T follicular helper cell (primary cell): ENCODE data around the gene COL4A2.
"Not testable (repeated sequence)": the region's sequence is repeated elsewhere in the genome, so short reads cannot be mapped to it uniquely, and the experiment has no call there.

Experiments
- DNase-seq: peaks from one replicate; pipeline ENCODE4 v3.0.0-alpha.2; 2020; ENCODE audit warnings: low read depth

COL4A2 gene

GRCh38 chr13:110438776-110439175 is 131.7 kb downstream of the COL4A2 start:
- DNase-seq = no peak

GRCh38 chr13:110440946-110441731 is 134.1 kb downstream of the COL4A2 start:
- DNase-seq = no peak

GRCh38 chr13:110442930-110443621 is 136.0 kb downstream of the COL4A2 start:
- DNase-seq = no peak

DNA sequence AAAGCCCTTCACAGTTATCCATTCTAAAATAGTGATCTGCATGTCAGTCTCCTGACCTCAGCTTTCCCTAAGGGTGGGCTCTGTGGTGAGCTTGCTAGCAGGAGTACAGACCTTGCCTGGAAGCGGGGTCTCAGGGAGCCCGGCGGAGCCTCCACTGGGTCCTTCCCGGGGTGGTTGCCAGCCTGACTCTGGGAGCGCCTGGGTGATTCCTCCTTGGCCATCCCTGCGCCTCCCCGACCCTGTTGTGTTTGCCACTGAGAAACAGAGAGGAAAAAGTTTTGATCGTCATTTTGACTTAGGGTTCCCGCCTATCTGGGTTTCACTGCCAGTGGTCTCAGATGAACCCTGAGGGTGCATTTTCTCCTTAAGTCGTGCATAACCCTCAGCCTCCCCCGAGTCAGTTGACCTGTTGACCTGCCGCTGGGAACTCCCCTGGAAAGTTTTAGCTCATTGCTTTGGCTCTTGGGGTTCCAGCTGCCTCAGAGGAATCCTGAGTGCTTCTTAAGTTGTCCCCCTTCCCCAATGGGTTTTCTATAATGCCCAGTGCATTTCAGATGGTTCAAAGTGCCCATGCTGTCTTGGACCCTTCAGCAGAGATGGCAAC is 136.6 kb downstream of the COL4A2 start:
- no peak for DNase-seq

- DNase-seq = no peak
Observed at GRCh38 chr13:110444226-110444653, 137.2 kb downstream of the COL4A2 start.

DNA sequence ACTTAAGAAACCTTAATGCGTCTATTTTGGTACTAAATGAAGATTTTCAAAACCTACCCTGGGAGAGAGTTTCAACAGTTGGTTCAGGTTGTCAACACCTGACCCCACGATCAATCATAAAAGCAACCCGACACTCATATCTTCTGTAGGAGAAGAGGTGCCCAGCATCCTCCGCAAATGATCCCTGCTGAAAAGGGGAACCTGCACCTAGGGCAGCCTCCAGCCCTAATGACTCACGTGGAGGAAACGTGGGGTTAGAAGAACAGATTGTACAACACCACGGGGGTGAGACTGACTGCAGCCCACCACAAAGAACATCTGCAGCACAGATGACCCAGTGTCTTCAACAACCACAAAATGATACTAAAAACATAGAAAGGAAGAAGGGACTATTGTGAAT is 138.1 kb downstream of the COL4A2 start:
- no peak for DNase-seq

DNA sequence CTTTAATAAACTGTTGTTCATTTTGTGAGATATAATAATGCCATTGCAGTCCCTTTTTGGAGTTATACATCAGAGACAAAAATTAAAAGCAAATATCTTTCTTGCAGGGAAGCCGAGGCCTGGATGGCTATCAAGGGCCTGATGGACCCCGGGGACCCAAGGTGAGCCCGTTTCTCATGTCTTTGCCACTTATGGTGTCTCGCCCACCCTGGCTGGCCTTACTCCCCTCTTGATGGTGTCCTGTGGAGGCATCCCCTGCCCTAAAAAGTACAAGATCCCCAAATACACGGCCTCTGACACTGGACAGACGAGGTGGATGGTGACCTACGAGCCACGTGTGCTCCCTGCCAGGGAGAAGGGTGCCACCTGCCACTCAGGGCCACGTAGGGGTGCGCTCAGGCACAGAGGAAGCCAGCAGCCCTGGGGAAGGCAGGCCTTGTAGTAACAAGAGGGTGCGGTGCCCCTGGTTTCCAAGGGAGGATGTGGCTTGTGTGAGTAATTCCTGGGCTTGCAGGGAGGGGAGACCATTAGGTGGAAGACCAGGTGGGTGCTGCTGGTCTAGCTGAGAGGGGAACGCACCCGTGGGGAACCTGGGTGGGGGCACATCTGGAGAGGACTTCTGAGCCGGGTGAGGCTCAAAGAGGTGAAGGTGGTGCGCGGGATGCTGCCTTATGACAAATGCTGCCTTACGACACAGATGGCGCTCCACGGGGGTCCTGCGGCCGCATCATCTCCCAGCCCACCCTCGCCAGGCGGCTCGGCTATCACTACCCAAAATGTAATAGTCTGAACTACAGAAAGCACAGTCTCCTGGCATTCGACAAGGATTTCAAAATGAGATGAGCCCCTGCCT is 138.9 kb downstream of the COL4A2 start:
- DNase-seq = no peak

DNA sequence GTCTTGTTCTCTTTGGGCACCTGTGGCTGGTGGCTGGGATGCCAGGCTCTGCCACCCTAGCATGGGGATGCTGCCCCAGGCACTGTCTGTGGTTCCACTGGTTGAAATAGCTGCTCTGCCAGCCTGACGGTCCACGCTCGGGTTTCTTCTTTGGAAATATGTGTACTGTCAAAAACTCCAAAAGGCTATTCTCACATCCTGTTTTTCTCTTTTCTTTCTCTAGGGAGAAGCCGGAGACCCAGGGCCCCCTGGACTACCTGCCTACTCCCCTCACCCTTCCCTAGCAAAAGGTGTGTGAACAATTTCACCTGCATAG is 139.4 kb downstream of the COL4A2 start:
- no peak for DNase-seq

- DNase-seq = no peak
Observed at GRCh38 chr13:110447058-110447511, 140.0 kb downstream of the COL4A2 start.

DNA sequence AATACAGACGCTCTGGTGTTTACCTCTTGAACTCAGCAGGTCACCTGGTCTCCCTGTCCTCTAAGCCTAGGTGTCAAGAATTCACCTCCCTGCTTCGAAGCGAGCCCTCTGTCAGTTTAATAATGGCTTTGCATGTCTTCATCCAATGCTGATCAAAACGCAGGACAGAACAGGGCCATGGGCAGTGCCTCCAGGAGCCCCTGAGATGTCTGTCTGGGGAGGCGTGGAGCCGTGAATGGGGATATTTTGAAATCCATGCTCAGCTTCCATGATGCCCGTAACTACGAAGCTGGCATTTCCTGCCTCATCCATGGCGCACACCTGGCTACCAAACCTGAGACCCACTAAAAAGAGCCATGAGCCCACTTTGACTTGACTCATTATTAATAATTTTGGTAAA is 140.7 kb downstream of the COL4A2 start:
- DNase-seq = no peak

DNA sequence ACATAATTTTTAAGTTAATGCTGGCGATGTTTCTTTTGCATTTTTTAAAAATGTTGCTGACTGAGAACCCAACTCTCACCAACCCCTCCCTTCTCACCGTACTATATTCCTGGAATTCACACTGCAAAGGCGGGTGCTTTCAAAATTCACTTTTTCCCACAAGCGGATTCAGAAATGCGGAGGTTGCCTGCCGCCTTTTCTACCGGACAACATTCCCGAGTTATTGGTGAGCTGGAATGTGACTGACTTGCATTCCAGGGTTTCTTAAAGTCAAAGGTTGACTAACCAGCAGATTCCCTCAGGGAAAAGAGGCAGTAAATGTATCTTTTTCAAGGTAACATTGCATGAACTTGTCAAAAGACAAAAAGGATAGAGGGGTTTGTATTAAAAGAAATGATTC is 141.1 kb downstream of the COL4A2 start:
- no peak for DNase-seq

DNA sequence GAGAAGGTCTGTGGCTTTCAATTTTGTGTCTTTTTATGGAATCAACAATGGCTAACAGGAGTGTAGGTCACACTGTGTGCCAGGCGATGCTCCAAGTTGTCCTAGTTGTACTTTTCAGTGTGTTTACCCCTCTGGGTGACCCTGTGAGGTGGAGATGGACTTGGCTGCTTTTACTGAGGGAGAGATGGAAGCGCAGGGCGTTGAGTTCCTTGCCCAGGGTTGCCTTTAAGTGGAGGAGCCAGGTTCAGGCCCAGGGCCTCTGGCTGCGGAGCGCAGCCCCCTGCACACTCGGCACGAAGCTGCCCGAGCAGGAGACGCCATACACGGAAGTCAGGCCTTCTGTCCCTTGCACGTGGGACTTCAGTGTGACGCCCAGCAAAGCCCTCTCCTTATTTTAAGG is 141.6 kb downstream of the COL4A2 start:
- no peak for DNase-seq

DNA sequence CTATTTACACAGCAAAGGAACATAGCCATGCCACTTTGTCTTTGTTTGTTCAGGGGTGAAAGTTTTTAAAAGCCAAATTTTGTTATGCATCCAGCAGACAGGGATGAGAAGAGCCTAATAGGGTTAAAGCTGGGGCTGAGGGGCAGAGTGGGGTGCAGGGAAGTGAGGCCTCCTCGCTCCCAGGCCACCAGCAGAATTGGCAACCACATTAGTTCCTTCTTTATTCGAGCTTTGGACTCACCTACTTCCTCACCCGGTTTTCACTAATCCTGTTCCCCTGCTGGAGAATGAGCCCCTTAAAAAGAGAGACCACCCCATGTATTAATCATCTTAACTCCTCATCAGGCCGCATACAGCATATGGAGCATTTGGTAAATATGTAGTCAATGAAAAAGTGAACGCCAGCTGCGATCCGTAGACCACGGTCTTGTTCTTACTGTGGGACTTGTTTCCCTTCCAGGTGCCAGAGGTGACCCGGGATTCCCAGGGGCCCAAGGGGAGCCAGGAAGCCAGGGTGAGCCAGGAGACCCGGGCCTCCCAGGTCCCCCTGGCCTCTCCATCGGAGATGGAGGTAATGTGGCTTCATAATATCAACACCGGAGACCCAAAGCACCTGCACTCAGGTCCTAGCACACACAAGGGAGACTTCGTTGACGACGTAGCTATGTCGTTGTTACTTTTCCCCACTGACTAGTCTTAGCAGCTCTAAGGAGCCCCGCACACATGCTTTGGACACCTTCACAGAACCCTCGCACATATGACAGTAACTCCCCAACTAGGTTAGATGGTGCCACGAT is 142.3 kb downstream of the COL4A2 start:
- DNase-seq = no peak

- no peak for DNase-seq
Observed at GRCh38 chr13:110450016-110450900, 143.2 kb downstream of the COL4A2 start.

GRCh38 chr13:110450941-110451730 is 144.1 kb downstream of the COL4A2 start:
- no peak for DNase-seq

DNA sequence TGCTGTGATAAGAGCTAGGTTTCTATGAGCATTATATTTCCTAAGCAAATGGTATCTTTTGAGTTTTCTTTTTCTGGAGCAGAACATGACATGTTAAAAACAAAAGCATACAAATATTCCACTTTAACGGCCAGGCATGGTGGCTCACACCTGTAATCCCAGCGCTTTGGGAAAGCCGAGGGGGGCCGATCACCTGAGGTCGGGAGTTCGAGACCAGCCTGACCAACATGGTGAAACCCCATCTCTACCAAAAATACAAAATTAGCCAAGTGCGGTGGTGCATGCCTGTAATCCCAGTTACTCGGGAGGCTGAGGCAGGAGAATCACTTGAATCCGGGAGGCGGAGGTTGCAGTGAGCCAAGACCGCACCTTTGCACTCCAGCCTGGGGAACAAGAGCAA is 146.0 kb downstream of the COL4A2 start:
- DNase-seq = not testable (repeated sequence)

DNA sequence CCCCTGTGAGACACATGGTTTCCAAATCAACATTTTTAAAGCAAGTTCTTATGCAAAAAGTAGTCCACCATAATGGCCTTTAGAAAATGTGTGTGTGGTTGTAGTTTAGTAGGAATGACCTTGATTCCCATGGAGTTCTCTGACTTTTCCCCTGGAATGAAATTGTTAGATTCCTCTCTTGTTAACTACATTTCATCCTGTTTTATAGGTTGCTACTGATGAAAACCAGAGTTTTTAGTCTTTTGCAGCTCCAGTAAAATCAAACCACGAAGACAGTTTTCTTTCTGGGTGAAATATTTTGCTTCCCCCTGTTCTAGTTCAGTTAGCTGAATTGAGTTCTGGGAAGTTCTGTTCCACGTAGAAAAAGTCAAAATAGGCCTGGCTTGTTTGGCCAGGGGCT is 146.7 kb downstream of the COL4A2 start:
- DNase-seq = no peak

DNA sequence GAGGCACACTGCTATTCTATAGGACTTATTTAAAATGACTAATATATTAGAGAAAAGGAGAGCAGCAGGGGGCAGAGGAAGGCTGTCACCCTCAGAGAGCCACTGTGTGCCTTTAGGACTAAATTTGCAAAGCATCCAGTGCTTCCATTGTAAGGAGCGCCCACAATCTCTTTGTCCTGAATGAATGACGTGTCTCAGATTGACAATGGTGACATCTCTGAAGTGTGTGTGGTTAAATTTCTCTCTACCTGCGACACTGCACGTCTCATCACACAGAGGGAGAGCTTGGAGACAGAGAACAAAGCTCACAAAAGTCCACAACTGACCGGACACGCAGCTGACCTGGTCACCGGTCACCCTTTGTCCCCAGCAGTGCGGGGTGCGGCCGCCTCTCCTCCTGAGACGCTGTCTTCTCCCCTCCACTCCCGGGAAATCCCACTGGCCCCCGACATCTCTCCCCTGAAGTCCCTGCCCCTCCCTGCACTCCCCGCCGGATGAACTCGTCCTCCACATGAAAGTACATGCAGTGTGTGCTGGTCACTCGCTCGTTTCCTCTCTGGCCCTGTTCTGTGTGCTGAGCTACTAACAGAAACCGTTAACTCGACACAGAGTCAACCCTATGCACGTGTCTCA is 147.3 kb downstream of the COL4A2 start:
- no peak for DNase-seq

GRCh38 chr13:110454956-110455355 is 147.9 kb downstream of the COL4A2 start:
- no peak for DNase-seq
